ENCODE measurements around the gene CAMTA1.

Gene CAMTA1

DNA sequence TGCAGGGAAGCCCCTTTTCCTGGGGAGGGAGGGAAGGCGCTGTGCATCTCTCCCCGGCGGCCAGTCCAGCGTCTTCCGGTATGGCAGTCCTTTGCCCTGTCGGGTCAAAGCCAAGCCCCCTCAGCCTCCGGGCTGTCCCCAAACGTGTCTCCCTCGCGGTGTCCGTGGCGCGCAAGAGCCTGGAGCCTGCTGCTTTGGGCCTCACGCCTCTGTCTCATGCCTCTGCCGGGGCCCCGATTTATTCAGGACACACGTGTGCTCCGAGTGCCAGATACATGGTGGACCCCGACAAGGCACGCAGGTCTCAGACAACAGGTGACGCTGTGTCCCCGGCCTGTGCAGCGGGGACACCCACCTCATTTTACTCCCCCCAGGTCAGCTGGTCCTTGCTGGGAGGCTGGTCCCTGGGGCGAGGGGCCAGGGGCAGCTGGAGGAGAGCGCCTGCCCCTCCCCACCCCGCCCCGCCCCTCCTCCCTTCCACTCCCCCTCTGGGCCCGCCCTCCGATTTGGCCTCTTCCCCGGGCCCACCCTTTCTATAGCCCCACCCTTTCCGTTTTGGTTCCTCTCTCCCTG lies 176.7 kb downstream of the CAMTA1 start:
- DNase-seq, result no peak

DNA sequence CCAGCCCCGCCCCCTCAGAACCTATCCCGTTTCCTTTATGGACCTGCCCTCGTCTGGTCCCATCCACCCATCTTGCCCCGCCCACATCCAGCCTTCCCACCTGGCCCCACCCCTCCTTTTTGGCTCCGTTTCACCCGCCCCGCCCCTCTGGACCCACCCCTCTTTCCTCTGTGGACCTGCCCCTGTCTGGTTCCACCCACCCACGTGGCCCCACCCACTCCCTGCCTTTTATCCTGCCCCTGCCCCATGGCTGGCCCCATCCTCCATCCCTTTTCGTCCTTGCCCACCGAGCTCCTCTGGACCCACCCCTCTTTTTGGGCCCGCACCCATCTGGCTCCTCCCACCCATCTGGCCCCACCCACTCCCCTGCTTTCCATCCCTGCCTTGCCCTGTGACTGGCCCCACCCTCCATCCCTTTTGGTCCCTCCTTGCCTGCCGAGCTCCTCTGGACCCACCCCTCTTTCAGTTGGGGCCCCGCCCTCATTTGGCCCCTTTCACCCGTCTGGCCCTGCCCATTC lies 177.3 kb downstream of the CAMTA1 start:
- no peak for DNase-seq

GRCh38 chr1:6962996-6963911 lies 178.0 kb downstream of the CAMTA1 start:
- no peak for DNase-seq

GRCh38 chr1:6963912-6964307 lies 178.7 kb downstream of the CAMTA1 start:
- no peak for DNase-seq

DNA sequence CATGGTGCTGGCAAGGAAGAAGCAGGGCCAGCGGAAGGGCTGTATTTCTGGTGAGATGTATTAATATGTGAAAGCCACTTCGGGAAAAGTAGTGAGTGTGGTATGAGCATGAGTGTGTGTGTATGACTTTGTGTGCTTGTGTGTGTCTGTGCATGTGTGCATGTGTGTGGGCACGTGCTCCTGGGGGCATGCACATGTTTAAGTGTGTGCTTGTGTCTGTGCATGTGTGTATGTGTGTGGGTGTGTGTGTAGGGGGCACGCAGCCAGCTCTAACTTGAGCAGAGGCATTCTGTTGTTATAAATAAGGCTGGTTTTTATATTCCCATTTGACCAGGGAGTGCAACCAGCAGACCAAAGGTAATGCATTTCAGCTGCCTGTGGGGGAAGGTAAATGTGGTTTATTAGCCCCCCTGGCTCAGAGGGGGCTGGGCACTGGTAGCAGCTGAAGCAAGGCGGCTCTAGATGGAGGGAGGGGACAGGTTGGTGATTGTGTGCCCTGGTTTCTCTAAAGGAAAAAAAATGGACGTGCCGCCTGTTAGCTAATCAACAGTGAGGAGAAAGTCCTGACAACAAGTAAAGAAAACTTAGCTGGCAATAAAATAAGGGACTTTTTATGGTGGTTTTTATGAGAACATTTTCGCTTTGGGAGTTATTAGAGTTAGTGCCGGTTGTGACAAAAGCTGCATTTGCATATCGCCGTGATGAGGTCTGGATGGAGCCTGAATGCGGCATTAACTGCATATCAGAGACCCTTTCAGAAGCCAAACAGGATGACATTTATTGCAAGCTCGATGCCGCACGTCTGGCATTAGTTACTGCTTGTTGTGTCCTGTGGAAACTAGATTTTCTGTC lies 180.1 kb downstream of the CAMTA1 start:
- DNase-seq, result no peak

DNA sequence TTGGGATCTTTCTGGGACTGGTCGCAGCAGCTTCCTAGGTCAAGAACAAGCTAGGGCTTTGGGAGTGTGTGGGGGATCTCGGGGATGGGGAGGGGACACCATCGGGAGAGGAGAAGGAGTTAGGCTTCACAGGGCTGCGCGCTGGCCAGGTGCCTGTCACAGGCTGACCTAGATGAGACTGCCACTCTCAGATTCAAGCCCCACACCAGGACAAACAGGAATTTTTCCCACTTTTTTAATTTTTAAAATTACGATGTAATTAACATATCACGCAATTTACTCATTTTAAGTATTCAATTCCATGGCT lies 180.6 kb downstream of the CAMTA1 start:
- DNase-seq, result no peak

- no peak for DNase-seq
These were observed 181.1 kb downstream of the CAMTA1 start for GRCh38 chr1:6966326-6966725.

- no peak for DNase-seq
These were observed 182.3 kb downstream of the CAMTA1 start for GRCh38 chr1:6967431-6968111.

DNA sequence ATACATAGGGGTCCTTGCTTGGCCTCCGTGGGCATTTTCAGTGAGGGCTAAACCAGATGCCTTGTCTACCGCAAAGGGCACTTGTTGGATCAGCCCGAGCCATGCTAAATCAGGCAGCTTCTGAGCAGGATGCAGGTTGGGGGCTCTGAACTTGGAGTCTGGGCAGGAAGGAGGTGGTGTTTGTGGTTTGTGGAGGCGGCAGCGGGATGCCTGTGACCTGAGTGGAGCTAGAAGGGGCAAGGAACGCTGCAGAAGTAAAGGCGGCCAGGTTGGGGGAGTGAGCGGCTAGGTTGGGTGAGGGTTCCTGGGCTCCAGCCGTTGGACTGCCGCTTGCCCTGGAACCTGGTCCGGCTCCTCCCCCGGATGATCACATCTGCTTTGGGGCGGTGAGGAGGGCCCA lies 183.9 kb downstream of the CAMTA1 start:
- peak; percentile 77 for DNase-seq

- no peak for DNase-seq
These were observed 184.5 kb downstream of the CAMTA1 start for GRCh38 chr1:6969762-6970161.

DNA sequence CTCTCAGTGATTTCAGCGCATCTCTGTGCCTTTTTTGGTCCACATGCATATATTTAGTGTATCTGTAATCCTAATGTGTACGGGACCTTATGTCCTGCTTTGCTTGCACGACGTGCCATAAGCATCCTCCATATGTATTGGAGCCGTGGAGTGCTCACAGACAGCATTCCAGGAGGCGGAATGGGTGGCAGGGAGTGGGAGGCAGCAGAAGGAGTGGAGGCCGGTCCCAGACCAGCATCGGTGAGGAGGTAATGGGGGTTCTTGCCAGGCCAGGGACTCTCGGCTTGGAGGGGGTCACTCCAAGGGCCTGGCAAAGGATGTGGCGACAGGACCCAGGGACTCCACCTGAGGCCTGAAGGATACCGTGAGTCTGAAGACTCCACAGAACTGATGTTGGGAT lies 185.0 kb downstream of the CAMTA1 start:
- DNase-seq, result no peak

GRCh38 chr1:6971048-6971447 lies 185.8 kb downstream of the CAMTA1 start:
- no peak for DNase-seq

- DNase-seq, result no peak
These were observed 186.4 kb downstream of the CAMTA1 start for GRCh38 chr1:6971699-6972098.

DNA sequence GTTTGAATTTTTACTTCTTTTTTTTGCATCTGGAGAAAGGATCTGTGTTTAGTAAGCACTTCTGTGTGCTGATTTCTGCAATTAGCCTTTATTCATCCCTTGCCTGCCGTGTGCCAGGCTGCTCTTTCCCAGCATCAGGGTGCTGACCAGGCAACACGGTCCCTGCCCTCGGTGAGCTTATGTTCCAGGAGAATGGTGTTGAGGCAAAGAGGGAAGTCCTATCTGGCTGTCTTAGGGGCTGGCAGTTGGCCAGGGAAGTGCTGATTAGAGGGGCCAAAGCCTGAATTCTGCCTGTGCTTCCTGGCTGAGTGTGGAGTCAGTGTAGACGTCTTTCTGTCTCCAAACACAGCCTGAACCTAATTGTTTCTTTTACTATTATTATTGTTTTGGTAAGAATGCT lies 187.1 kb downstream of the CAMTA1 start:
- DNase-seq, result no peak

GRCh38 chr1:6975331-6976043 lies 190.2 kb downstream of the CAMTA1 start:
- no peak for DNase-seq

- no peak for DNase-seq
These were observed 190.8 kb downstream of the CAMTA1 start for GRCh38 chr1:6976044-6976375.

- no peak for DNase-seq
These were observed 193.9 kb downstream of the CAMTA1 start for GRCh38 chr1:6979003-6979613.

GRCh38 chr1:6981595-6981994 lies 196.3 kb downstream of the CAMTA1 start:
- DNase-seq, result no peak

GRCh38 chr1:6982443-6982842 lies 197.2 kb downstream of the CAMTA1 start:
- DNase-seq, result no peak

GRCh38 chr1:6982860-6983259 lies 197.6 kb downstream of the CAMTA1 start:
- DNase-seq, result no peak

DNA sequence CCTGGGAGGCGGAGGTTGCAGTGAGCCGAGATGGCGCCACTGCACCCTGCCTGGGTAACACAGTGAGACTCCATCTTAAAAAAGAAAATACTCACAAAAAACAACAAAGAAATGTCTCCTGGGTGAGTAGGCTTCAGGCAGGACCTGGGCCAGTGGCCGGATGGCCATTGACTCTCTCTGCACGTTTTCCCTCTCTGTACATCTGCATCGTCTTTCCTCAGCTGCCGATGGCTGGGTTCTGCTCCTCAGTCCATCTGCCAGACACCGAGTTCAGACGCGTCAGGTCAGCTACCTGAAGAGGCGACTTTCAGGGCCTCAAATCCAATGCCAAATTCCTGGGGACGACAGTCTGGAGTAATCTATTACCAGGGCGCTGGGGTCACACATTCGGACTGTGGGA lies 199.3 kb downstream of the CAMTA1 start:
- no peak for DNase-seq

DNA sequence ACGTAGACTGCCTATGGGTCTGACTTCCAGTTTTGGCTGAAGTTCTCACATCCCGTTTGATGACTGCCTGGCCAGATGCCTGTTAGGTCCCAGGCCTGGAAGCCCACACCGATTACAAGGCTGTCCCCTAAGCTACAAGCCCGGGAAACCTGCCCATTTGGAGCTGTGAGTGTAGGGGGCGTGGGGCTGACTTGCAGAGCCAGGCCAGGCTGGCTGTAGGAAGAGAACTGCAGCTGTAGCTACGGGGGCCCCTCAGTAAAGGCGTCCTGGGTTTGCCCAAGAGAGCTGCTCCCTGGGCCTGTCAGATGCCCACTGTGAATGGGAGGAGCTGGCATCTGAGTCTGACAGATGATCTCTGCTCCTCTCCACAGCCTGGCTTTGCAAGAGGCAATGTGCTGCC lies 199.7 kb downstream of the CAMTA1 start:
- no peak for DNase-seq

Measured in GDM1 (cell line).